GM12873 (cell line): ENCODE results near the gene RAP2A.

ENCODE experiments used
- TF ChIP-seq, protein P1 (sequence below): IDR thresholded peaks from 2 replicates; pipeline ENCODE4 v1.5.1; 2012; ENCODE audit warnings: low read depth, mild to moderate bottlenecking, moderate library complexity, low read length, control low read depth; ENCODE audit not compliant: insufficient read depth; ENCODE audit errors: missing control alignments

Gene RAP2A

GRCh38 chr13:97471711-97472110 is 37.7 kb downstream of the RAP2A start:
- TF ChIP-seq, protein P1, sequence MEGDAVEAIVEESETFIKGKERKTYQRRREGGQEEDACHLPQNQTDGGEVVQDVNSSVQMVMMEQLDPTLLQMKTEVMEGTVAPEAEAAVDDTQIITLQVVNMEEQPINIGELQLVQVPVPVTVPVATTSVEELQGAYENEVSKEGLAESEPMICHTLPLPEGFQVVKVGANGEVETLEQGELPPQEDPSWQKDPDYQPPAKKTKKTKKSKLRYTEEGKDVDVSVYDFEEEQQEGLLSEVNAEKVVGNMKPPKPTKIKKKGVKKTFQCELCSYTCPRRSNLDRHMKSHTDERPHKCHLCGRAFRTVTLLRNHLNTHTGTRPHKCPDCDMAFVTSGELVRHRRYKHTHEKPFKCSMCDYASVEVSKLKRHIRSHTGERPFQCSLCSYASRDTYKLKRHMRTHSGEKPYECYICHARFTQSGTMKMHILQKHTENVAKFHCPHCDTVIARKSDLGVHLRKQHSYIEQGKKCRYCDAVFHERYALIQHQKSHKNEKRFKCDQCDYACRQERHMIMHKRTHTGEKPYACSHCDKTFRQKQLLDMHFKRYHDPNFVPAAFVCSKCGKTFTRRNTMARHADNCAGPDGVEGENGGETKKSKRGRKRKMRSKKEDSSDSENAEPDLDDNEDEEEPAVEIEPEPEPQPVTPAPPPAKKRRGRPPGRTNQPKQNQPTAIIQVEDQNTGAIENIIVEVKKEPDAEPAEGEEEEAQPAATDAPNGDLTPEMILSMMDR, result no peak

GRCh38 chr13:97474349-97474980 is 40.5 kb downstream of the RAP2A start:
- TF ChIP-seq, protein P1, result no peak

- TF ChIP-seq, protein P1, result no peak
These were observed 41.0 kb downstream of the RAP2A start for GRCh38 chr13:97475011-97475410.

DNA sequence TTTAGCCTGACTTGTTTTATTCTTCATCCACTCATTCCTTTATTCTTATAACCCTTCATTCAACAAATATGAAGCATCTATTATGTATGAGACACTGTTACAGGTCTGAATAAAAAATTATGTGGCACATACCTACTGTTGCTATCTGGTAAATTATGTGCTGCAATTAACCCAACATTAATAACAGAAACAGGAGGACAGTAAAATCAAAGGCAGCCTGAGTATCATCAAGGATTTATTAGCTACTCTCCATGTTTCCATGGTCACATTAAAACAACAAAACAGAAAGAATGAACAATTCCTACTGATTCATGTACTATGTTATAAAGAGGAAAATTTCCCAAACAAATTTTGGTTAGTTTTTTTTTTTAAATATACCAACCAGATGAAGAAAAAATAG is 43.9 kb downstream of the RAP2A start:
- TF ChIP-seq, protein P1, result no peak

GRCh38 chr13:97478247-97478646 is 44.3 kb downstream of the RAP2A start:
- TF ChIP-seq, protein P1, result no peak

DNA sequence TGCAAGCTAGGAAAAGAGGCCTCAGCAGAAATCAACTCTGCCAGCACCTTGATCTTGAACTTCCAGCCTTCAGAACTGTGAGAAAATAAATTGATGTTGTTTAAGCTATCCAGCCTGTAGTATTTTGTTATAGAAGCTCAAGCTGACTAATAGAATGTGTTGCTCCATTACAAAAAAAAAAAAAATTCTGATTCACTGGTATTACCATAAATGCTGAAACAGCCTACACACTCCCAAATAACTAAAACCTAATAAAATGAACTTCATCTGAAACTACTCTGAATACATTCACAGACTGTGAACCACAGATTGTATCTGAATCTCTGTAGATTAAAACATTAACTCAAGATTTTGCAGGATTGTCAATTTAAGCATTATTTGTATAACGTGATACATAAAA is 49.5 kb downstream of the RAP2A start:
- TF ChIP-seq, protein P1, result no peak

- TF ChIP-seq, protein P1, result no peak
These were observed 50.3 kb downstream of the RAP2A start for GRCh38 chr13:97484301-97484700.

- TF ChIP-seq, protein P1, result no peak
These were observed 51.4 kb downstream of the RAP2A start for GRCh38 chr13:97485320-97485719.
